Prostate gland (tissue), 2 donors: ENCODE measurements around the gene LETMD1. TPM values are rescaled to one million over a fixed set of nuclear protein-coding genes. Genes with fewer than 3 reads are reported as not detected.

ENCODE experiments used
- DNase-seq: peaks from one replicate; pipeline ENCODE4 v3.0.0-alpha.2; 2019; ENCODE audit warnings: low spot score
- H3K27ac ChIP-seq, 2 donors: fragments of 200-600 bp; sonication (generic); 2 replicates each; pipeline ENCODE4 v1.5.1; 2017 to 2019
- H3K27me3 ChIP-seq: fragments of 200-600 bp; sonication (generic); replicated peaks from 2 replicates; pipeline ENCODE4 v1.5.1; 2019; ENCODE audit not compliant: insufficient read depth
- H3K36me3 ChIP-seq, 2 donors: fragments of 200-600 bp; sonication (generic); 1 replicate in 1 of 2; 2 replicates in 1 of 2; pipeline versions ENCODE4 v1.5.1 to v1.8.1; 2017 to 2019
- H3K4me1 ChIP-seq: fragments of 200-600 bp; sonication (generic); replicated peaks from 2 replicates; pipeline ENCODE4 v1.5.1; 2019
- H3K4me3 ChIP-seq, 2 donors: fragments of 200-600 bp; sonication (generic); 2 replicates each; pipeline ENCODE4 v1.5.1; 2017 to 2019
- H3K9me3 ChIP-seq: fragments of 200-600 bp; sonication (generic); 2 replicates; pipeline ENCODE4 v1.5.1; 2017
- POLR2A ChIP-seq: fragments of 450-650 bp; IDR thresholded peaks from one replicate; pipeline ENCODE4 v1.6.1; 2016; ENCODE audit warnings: antibody characterized with exemption, mild to moderate bottlenecking
- POLR2AphosphoS5 ChIP-seq: sonication (generic); formaldehyde crosslinking; IDR thresholded peaks from one replicate; pipeline ENCODE4 v1.6.1; 2017; ENCODE audit warnings: antibody characterized with exemption
- WGBS: methylation state at CpG from one replicate; pipeline ENCODE4 v1.1.5; 2018; 5-methylcytosine and 5-hydroxymethylcytosine counted together
- intact Hi-C: fragments of 100-400 bp; cut with DNase I; formaldehyde crosslinking; loops from one replicate; pipeline ENCODE4 v1.14.2; 2022
- total RNA-seq, 2 donors: library from RNA; depleted of rRNA; stranded (reverse); fragments of >200 nt; gene quantifications; one replicate each; pipeline ENCODE4 v1.1.0, GENCODE V29; 2016
- TF ChIP-seq, protein P1 (sequence below), 4 experiments: fragments of 200-600 bp in 2 of 4; fragments of 450-650 bp in 2 of 4; sonication (generic) in 2 of 4; IDR thresholded peaks; 1 replicate in 3 of 4; 2 replicates in 1 of 4; pipeline ENCODE4 v1.5.1; 2016 to 2019; ENCODE audit warnings: antibody characterized with exemption in 4 of 4, mild to moderate bottlenecking in 2 of 4, moderate library complexity in 2 of 4

LETMD1 gene
- total RNA-seq, 2 donors from 2014 or later, result 63.3 to 63.6 TPM

DNA sequence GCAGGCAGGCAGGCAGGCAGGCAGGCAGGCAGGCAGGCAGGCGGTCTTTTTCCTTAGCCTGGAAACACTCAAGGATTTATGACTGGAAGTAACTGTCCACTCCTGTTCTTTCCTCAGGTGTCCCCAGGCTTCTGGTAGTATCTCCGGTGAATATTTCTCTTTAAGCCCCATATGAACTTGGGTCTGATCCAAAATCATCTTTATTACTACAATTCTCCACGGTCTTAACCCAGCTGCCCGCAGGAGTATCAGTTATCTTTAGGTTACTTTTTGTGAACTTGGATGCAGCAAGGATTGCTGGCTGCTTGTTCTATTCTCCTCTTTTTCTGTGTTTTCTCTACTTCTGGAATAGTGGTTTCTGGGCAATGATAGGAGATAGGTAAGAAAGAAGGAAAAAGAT is 32.0 kb downstream of the LETMD1 start:
- Histone ChIP-seq H3K9me3 (no peaks in the 10 kb centered on the region), H3K4me3 (no peak overlapping the region), H3K27ac (no peak overlapping the region), H3K27me3 (no peaks in the 10 kb centered on the region), H3K36me3 (no peaks in the 10 kb centered on the region), H3K4me1 (no peaks in the 10 kb centered on the region)
- WGBS, result 49% methylated on average over 4 of the region's 4 CpGs
- intact Hi-C loops, result loop anchor here (5.0 kb wide), 2 partner anchors 33 to 137 kb away; partner anchors contain the start of genes LETMD1 and POU6F1
- no peak for TF ChIP-seq POLR2AphosphoS5
- TF ChIP-seq, protein P1, sequence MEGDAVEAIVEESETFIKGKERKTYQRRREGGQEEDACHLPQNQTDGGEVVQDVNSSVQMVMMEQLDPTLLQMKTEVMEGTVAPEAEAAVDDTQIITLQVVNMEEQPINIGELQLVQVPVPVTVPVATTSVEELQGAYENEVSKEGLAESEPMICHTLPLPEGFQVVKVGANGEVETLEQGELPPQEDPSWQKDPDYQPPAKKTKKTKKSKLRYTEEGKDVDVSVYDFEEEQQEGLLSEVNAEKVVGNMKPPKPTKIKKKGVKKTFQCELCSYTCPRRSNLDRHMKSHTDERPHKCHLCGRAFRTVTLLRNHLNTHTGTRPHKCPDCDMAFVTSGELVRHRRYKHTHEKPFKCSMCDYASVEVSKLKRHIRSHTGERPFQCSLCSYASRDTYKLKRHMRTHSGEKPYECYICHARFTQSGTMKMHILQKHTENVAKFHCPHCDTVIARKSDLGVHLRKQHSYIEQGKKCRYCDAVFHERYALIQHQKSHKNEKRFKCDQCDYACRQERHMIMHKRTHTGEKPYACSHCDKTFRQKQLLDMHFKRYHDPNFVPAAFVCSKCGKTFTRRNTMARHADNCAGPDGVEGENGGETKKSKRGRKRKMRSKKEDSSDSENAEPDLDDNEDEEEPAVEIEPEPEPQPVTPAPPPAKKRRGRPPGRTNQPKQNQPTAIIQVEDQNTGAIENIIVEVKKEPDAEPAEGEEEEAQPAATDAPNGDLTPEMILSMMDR (IDR thresholded peaks at IDR 0.05), result no peak
- TF ChIP-seq POLR2A, result no peak
- DNase-seq, result no peak

DNA sequence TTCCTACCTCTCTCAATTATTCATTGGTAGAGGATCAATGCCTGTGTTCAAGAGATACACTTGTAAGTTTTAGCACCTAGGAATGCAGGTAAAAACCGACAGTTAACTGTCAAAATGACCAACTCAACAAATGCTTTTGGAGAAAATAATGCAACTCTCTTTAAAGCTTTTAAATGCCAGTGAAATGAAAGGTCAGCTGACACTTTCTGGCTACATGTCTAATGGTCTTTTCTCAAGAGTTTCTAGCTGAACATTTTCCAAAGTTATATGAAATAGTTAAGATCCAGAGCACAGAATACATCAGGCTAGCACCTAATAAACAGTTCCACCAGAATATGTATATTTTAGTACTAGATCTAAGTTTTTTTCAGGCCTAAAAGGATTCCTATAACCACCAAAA is 33.3 kb downstream of the LETMD1 start:
- Histone ChIP-seq H3K4me1 (no peaks in the 10 kb centered on the region), H3K9me3 (no peaks in the 10 kb centered on the region), H3K27ac (no peak overlapping the region), H3K4me3 (no peak overlapping the region), H3K27me3 (no peaks in the 10 kb centered on the region), H3K36me3 (no peaks in the 10 kb centered on the region)
- TF ChIP-seq, protein P1 (IDR thresholded peaks at IDR 0.05), result no peak
- TF ChIP-seq POLR2AphosphoS5, result no peak
- no peak for TF ChIP-seq POLR2A
- WGBS, result 74% methylated on average over 1 of the region's 1 CpG
- no peak for DNase-seq
- intact Hi-C loops, result loop anchor here (5.0 kb wide), 2 partner anchors 34 to 136 kb away; partner anchors contain the start of genes LETMD1 and POU6F1

DNA sequence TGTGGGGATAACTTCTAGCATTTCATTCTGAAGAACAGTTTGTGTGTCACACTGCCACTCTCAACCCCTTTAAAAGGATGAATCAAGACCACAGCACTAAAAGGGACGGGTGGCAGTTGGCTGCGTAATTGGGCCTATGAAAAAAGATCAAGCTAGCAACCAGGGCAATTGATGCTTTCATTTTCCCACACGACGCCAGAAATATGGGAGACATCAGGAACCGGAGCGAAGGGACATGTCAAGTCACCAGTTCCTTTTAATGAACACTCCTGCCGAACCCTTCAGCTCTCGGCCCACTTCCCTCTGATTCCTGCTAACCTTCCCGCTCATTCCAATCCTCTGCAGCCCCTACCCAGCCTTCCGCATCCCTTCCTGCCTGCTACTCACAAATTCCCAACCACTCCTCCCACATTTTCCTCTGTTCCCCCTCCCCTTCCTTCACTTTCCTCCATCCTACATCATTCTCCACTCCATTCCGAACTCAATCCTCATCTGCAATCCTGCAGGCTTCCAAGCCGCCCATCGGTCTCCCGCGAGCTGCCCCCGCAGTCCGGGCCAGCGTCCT is 34.5 kb downstream of the LETMD1 start:
- Histone ChIP-seq H3K36me3 (no peaks in the 10 kb centered on the region), H3K4me1 (no peaks in the 10 kb centered on the region), H3K27ac (peak overlapping the region; percentile 84 to 90), H3K9me3 (no peaks in the 10 kb centered on the region), H3K4me3 (peak overlapping the region; percentile 87 to 94), H3K27me3 (no peaks in the 10 kb centered on the region)
- intact Hi-C loops, result loop anchor here (2.0 to 5.0 kb wide), 3 partner anchors 35 to 258 kb away; partner anchors contain the start of genes LETMD1 and POU6F1
- WGBS, result 0% methylated on average over 18 of the region's 18 CpGs
- TF ChIP-seq POLR2AphosphoS5, result peak; percentile 5
- TF ChIP-seq, protein P1 (IDR thresholded peaks at IDR 0.05), result no peak
- DNase-seq, result peak; percentile 7

DNA sequence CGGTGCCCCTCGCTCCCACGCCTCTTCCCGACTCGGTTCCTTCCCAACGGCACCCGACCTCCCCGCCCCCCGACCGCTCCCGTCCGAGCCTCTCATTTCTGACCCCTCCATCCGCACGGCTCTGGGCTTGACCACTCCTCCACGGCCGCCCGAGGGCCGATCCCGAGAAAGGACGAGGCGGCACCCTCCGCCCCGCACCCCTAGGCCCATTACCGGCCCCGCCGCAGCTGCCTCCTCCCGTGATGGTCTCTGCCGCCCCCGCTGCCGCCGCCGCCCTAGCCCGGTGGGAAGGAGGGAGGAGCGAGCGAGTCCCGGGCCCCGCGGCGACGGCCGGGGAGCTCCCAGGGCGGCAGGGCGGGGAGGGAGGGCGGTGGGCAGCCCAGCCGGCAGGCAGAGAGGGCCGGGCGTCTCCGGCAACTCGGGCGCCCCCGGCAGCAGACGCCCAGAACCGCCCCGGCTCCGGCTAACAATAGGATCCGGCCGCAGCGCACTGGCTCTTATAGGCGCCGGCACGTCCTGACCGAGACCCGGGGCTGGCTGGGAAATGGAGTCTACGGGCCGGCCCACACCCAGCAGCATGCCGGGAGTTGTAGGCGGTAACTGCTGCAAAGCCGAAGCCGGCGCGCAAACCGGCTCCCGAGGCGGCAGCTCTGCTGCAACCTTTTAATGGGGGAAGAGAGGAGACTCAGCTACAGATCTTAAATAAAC is 35.2 kb downstream of the LETMD1 start, which contains the start of gene CSRNP2:
Gene CSRNP2 (minus strand): TSS at position 471 of the 708 bp plus-strand sequence. CDS start 7,035 bp downstream, outside the sequence.
- peak; percentile 98 for TF ChIP-seq POLR2A
- TF ChIP-seq, protein P1 (IDR thresholded peaks at IDR 0.05), result peak in 1 of 4 experiments; percentile 29
- TF ChIP-seq POLR2AphosphoS5, result peak; percentile 98
- H3K4me1 ChIP-seq, result no peaks in the 10 kb centered on the region
- H3K4me3 ChIP-seq, result peak within 1 kb of the TSS; percentile 87 to 94
- under 1% methylated on average over 51 of the region's 74 CpGs for WGBS
- DNase-seq, result peak; percentile 97
- H3K36me3 ChIP-seq, result no peaks in the 10 kb centered on the region
- H3K27ac ChIP-seq, result peak within 1 kb of the TSS; percentile 84 to 90
- no peaks in the 10 kb centered on the region for H3K9me3 ChIP-seq
- intact Hi-C loops, result loop anchor here (2.0 to 5.0 kb wide), 3 partner anchors 36 to 258 kb away; partner anchors contain the start of genes LETMD1 and POU6F1
- no peaks in the 10 kb centered on the region for H3K27me3 ChIP-seq
